Stimulated activated CD8-positive, alpha-beta memory T cell treated with anti-CD3 and anti-CD28 coated beads, Interleukin-7, amount 100 ng/mL, for 48 hours (primary cell): ENCODE measurements around the gene MAPK1.
"Not testable (repeated sequence)": the region's sequence is repeated elsewhere in the genome, so short reads cannot be mapped to it uniquely, and the experiment has no call there.

Experiments used
- DNase-seq, 2 donors: peaks; one replicate each; pipeline ENCODE4 v3.0.0-alpha.2; 2020; ENCODE audit warnings: low read depth in 1 of 2; ENCODE audit errors: extremely low read depth in 1 of 2

Gene MAPK1

DNA sequence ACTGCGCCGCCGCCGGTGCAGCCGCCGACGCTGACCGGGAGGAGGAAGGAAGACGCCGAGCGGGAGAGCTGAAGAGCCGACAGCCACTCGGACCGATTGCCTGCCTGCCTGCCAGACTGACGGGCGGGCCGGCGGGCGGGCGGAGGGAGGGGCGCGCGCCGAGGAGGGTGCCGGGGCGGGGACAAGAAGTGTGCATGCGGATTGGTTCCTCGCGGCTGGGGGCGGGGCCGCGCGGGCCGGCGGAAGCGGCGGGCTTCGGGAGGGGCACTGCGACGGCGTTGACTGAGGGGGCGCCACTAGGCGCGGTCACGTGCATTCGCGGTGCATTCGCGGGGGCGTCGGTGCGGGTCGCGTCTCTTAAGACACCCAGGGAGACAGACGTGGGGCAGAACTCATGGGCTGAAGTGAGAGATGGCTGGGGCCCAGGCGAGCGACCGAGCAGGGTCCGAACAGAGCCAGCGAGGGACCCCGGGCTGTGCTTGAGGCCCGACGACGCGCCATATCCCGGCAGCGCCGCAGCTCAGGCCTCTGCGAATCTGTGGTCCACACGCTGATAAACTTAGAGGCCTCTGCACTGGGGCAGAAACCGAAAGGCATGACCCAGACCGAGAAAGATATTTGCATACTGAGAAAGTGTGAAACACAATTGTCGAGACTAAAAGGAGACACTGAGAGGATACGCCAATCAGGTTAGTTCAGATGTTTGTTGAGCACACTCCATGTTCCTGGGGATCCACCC, at the start of gene MAPK1:
TSS of gene MAPK1 (minus strand) at position 118 of the 739 bp plus-strand sequence. CDS start 205 bp downstream, outside the sequence.
- peak; percentile 88 to 91 for DNase-seq

DNA sequence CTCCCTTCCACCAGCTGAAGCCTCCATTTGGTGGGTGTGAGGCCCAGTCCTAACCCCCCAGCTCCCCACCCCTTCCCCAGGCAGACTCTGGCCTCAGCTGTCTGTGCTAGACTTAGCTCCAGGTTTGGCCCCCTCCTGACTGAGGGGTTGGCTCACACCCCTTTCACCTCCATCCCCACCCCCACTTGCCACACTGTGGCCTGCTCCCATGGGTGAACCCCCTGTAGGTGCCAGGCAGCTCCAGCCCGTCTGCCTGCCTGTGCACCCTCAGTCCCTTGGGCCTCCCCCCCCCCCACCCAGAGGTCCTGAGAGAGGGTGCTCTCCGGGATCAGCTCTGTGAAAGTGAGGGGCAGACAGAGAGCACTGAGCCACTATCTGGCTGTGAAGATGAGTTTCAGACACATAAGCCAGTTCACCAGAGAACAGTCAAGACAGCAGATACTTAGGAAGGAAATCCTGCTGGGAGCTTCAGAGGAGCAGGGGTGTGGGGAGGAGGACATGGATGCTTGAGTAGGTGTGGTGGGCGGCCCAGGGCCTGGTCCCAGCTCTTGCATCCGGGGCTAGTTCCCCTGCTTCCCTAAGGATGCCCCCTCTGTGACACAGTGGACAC, 49.0 kb upstream of the MAPK1 start:
- no peak for DNase-seq

GRCh38 chr22:21915624-21916308, 48.3 kb upstream of the MAPK1 start:
- DNase-seq = no peak

DNA sequence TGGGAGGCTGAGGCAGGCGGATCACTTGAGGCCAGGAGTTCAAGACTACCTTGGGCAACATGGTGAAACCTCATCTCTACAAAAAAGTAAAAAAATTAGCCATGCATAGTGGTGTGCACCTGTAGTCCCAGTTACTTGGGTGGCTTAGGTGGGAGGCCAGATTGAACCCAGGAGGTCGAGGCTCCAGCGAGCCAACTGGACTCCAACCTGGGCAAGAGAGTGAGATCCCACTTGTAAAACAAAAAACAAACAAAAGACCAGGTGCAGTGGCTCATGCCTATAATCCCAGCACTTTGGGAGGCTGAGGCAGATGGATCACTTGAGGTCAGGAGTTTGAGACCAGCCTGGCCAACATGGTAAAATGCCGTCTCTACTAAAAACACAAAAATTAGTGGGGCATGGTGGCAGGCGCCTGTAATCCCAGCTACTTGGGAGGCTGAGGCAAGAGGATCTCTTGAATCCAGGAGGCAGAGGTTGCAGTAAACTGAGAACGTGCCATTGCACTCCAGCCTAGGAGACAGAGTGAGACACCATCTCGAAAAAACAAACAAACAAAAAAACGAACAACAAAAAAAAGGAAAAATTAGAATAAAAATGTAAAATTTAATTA, 46.7 kb upstream of the MAPK1 start:
- not testable (repeated sequence) for DNase-seq

GRCh38 chr22:21910367-21910766, 42.9 kb upstream of the MAPK1 start:
- not testable (repeated sequence) for DNase-seq

- no peak for DNase-seq
Measured at GRCh38 chr22:21909871-21910270, 42.4 kb upstream of the MAPK1 start.

DNA sequence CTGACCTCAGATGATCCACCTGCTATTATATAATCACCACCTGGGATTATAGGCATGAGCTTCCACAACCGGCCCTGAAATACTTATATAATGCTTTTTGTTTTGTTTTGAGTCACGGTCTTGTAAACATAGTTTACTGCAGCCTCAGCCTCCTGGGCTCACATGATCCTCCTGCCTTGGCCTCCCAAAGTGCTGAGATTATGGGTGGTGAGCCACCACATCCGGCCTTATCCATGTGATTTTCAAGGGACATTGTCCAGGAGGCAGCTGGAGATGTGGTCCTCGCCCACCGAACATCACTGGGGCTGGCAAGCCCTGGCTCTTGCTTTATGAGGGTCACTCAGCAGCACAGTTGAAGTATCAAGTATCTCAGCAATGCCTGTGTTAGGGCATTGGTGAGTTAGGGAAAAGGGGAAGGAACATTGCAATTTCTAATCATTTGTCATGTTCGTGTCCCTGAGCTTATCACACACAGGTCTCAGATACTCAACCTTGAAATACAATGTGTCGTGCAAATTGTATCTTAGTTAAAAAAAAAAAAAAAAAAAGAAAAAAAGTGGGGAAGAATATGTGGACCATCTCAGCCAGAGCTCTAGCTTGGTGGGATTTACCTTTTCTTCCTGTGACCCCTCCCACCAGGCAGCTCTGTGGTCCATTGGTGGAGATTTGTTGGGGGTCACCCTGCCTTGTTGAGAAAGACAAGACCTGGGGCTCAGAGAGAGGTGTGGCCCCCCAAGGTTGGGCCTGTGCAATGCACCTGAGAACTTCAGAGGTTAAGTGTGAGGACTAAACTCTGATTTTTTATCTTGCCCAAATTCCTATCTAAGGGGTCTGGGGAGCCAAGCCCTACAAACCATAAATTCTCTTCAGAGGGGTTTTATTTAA, 40.4 kb upstream of the MAPK1 start:
- DNase-seq = no peak

DNA sequence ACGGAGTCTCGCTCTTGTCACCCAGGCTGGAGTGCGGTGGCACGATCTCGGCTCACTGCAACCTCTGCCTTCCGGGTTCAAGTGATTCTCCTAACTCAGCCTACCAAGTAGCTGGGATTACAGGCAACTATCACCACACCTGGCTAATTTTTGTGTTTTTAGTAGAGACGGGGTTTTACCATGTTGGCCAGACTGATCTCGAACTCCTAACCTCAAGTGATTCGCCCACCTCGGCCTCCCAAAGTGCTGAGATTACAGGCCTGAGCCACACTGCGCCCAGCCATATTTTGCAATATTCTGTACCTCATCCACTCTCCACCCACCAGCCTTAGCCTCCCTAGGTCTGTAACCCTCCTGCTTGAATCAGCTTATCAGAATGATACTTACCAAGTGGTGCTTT, 37.8 kb upstream of the MAPK1 start:
- not testable (repeated sequence) for DNase-seq

- DNase-seq = no peak
Measured at GRCh38 chr22:21904250-21904789, 36.9 kb upstream of the MAPK1 start.

GRCh38 chr22:21903283-21903682, 35.8 kb upstream of the MAPK1 start:
- DNase-seq = no peak

- DNase-seq = no peak
Measured at GRCh38 chr22:21902296-21903087, 35.0 kb upstream of the MAPK1 start.

GRCh38 chr22:21898354-21898896, 31.0 kb upstream of the MAPK1 start:
- no peak for DNase-seq

DNA sequence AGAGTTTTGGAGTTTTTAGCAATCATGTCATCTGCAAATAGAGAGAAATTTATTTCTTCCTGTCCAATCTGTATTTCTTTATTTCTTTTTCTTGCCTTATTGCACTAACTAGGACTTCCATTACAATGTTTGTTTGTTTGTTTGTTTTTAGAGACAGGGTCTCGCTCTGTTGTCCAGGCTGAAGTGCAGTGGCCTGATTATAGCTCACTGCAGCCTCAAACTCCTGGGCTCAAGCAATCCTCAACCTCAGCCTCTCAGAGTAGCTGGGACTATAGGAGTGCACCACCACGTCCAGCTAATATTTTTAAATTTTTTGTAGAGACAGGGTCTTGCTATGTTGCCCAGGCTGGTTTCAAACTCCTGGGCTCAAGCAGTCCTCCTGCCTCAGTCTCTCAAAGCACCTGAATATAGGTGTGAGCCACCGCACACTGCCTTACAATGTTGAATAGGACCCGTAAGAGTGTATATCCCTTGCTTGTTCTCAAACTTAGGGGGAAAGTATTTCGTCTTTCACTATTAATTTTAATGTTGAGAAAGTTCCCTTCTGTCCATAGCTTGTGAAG, 29.6 kb upstream of the MAPK1 start:
- DNase-seq = no peak

GRCh38 chr22:21896275-21896674, 28.8 kb upstream of the MAPK1 start:
- not testable (repeated sequence) for DNase-seq

DNA sequence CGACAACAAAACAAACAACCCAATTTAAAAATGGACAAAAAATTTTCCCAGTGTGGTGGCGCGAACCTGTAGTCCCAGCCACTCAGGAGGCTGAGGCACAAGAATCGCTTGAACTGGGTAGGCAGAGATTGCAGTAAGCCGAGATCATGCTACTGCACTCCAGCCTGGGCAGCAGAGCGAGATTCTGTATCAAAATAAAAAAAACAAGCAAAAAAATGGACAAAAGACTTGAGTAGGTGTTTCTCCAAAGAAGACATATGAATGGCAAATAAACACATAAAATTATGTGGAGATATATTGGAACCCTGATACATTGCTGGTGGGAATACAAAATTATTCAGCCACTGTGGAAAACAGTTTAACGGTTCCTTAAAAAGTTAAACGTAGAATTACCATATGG, 27.4 kb upstream of the MAPK1 start:
- DNase-seq = no peak

DNA sequence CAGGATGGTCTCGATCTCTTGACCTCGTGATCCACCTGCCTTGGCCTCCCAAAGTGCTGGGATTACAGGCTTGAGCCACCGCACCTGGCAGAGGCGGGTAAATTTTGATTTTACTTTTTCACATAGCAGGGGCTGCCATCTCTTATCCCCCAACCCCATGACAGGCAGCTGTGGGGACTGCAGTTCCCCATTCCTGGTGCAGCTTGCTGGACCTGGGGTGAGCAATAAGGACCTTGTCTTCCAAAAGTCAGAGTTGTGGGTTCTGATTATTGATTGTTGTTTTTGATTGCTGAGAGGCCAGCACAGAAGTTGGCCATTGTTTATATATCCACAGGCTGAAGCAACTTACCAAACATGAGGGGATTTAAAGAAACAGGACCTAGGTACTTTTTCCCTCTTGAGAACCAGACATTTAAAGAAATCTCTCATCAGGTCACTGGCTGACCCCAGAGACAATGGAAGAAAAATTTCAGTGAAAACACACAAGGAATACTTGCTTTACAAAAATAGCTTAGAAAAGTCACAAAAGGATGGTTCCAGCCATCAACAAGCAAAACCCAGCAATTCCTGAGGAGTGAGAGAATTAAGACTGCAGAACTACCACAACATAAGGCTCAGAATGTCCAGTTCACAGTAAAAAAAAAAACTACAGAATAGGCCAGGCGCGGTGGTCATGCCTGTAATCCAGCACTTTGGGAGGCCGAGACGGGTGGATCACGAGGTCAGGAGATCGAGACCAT, 22.0 kb upstream of the MAPK1 start:
- no peak for DNase-seq

DNA sequence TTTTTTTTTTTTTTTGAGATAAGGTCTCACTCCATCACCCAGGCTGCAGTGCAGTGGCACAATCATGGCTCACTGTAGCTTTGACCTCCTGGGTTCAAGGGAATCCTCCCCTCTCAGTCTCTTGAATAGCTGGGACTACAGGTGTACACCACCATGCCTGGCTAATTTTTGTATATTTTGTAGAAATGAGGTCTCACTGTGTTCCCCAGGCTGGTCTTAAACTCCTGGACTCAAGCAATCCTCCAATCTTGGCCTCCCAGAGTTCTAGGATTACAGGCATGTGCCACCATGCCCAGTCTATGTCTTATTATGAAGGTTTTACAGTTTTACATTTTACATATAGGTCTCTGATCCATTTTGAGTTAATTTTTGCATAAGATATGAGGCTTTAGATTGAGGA, 20.4 kb upstream of the MAPK1 start:
- no peak for DNase-seq

- not testable (repeated sequence) for DNase-seq
Measured at GRCh38 chr22:21883930-21884329, 16.5 kb upstream of the MAPK1 start.
